ENCODE measurements around the gene ERO1B.

DNA sequence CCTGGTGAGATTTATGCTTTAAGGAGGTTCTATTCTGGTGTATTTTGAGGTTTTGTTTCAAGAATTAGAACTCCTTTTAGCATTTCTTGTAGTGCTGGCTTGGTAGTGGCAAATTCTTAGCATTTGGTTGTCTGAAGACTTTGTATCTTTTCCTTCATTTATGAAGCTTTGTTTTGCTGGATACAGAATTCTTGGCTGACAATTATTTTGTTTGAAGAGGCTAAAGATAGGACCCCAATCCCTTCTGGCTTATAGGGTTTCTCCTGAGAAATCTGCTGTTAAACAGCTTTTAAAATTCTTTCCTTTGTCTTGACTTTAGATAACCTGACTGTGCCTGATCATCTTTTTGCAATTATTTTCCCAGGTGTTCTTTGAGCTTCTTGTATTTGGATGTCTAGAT lies 80.8 kb downstream of the ERO1B start:
- TF ChIP-seq CTCF (conservative IDR thresholded peaks at IDR 0.05; ENCODE audit: low read length) (no peak), EZH2phosphoT487 (IDR thresholded peaks at IDR 0.05; ENCODE audit: borderline replicate concordance) (no peak)

Measured in Loucy (cell line).